CD4-positive, alpha-beta T cell treated with Interleukin-1 beta for 1 hour (primary cell): ENCODE results near the gene TRPV6.

Source experiments
- DNase-seq, 2 donors: peaks; one replicate each; pipeline ENCODE4 v3.0.0-alpha.2; 2020 to 2022

Gene TRPV6

DNA sequence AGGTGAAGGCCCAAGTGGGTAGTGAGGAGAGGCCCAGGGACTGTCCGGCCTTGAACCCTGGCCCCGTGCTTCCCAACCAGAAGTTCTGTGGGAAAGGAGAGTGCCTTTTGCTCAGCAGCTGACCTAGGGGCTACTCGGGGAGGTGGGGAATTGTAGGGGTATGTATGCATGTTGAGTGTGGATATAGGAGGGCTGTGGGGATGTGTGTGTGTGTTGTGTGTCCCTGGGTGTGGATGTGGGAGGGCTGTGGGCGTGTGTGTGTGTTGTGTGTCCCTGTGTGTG lies 18.5 kb downstream of the TRPV6 start:
- no peak for DNase-seq

GRCh38 chr7:142866361-142867096 lies 19.0 kb downstream of the TRPV6 start:
- peak in 1 of 2 donors; percentile 24 for DNase-seq

- no peak for DNase-seq
These were observed 19.8 kb downstream of the TRPV6 start for GRCh38 chr7:142865766-142866165.

DNA sequence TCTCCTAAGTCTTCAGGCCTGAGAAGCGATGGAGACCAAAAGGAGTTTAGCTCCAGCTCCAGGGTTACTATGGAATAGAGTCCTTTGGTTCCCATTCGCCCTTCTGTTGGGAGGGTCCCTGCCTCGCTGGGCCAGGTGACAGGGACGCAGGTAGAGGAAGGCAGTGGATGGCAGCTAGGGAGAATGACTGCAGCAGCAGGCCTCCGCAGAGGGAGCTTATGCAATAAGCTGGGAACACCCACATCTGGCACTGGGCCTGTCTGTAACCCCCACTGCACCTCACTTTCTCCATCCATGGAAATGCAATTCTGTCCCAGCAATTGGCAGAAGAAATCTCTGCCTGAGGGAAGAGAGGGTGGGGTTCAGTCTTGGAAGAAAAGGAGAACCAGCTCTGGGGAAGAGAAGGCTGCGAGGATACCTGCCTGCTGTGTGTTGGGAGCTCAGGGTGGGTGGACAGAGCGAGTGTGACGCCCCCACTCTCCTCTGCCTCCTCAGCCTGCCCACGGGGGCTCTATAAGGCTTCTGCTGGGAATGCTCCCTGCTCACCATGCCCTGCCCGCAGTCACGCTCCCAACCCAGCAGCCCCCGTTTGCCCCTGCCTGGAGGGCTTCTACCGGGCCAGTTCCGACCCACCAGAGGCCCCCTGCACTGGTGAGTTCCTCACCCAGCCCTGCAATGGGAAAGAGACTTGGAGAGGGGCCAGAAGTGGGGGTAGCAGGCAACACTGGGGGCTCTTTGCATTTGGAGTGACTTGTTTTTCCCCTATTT lies 20.4 kb downstream of the TRPV6 start:
- no peak for DNase-seq

GRCh38 chr7:142863891-142864685 lies 21.5 kb downstream of the TRPV6 start:
- DNase-seq, result no peak

DNA sequence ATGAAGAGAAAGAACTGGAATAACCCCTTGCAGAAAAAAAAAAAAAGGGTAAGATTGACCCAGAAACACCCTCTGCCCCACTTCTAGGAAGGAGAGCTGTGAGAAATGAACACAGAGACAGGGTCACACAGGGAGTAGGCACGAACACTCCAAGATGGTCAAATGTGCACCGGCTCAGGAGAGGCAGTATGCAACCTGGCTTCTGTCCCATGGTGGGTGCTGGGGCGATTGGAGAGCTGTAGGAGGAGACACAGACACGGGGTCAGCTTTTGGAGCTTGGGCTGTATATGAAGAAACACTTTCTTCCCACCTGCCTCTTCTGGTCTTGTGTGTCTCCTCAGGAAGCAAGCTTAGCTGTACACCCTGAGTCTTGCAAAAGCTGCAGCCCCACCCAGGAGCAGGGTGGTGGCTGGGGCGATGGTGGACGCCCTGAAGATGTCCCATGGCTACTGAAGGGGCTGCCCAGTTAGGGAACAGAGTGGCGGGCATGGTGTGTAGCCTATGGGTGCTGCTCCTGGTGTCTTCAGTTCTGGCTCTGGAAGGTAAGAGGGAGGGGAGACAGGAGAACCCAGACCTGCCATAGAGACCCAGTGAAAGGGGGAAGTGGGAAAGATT lies 22.7 kb downstream of the TRPV6 start:
- no peak for DNase-seq

DNA sequence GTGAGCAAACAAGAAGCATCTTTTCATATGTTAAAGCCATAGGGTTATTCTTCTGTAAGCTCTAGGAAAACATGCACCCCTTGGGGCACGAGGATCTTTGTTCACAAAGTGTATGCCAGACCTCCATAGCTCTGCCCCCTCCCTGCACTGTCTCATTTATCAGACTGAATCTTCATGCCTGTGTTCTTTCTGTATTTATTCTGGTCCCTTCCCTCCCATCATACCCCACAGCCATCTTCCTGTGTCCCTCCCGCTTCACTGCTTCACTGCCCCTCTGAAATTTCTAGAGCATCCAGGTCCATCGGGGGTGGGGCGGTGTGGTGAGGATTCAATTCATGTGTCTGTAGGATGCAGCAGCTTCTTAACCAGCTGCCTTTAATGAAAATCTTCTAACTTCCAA lies 23.2 kb downstream of the TRPV6 start:
- DNase-seq, result no peak

DNA sequence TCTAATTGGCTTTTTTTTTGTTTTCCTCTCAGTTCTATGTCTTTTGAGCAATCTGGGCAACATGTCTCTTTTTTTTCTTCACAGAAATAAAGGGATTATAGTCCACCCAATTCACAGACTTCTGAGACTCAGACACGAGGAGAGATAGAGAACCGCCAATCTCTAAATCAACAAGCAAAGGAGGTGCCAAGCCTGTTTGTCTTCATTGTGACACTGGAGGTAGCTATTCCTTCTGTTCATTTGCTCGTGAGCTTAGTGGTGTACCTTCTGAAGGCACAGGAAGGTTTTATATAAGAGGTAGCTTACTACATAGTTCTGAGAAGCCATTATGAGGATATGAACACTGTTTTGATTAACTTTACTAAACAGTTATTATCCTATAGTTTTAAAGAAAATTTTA lies 24.6 kb downstream of the TRPV6 start:
- DNase-seq, result no peak

GRCh38 chr7:142859829-142860228 lies 25.7 kb downstream of the TRPV6 start:
- no peak for DNase-seq

- no peak for DNase-seq
These were observed 26.1 kb downstream of the TRPV6 start for GRCh38 chr7:142859411-142859810.

- DNase-seq, result no peak
These were observed 27.9 kb downstream of the TRPV6 start for GRCh38 chr7:142857625-142858024.

DNA sequence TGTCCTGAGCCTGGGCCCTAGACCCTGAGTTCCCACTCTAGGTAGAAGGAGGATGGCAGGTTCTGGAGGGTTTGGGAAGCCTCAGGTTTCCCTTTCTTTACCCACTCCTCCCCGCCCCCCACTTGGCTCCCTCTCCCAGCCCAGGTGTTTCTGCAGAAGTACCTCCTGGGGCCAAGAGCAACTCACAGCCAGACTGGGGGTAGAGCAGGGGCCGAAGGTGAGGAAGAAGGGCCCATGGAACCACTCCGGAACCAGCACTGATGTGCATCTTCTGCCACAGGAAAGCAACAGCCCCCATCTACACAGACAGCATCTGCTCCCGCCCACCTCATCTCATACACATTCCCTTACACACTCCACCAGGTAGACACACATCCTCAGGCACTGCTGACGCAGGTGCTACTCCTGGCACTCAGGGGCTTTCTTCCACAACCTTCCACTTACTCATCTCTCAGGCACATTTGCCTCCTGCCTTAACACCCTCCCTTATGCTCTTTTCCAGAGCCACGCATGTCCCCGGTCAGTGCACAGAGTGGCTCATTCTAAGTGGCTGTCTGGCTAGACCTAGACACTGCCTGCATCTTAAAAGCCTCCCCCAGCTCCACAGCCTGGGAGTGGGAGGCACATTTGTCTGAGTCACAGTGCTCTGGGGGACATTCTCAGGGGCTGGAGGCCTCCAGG lies 28.8 kb downstream of the TRPV6 start:
- DNase-seq, result no peak

DNA sequence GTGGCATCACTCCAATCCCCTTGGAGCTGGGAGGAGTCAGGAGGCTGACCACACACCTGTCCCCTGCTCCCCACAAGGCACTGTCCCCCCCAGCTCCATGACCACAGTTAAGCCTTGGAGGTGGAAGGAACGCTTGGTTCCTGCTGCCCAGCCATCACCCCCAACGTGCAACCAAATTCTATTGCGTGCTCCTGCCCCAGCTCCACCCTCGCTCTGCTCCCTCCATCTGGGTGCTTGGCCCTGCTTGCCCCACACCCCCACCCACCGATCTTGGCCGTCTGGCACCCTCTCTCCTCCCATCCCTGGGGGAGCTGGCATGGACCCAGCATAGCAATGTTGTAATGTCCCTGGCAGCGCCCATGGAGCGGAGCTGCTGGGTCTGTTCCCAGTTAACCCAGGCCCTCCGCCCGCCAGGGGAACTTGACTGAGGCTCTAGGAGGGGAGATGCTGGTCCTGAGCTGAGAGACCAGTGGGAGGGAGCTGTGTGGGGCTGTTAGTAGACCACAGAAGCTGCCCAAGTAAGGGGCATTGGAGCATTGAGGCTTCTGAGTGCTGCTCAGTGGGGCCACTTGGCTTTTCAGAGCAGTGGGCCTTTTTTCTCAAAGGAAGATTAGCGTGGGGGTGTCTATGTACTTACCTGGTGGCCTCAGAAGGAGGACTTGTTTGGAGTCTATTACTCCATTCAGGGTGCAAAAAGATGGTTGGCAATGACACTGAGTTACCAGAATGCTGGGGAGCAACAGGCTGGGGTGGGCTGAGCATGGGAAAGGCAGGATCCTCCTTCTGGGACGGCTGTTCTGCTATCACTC lies 29.6 kb downstream of the TRPV6 start:
- DNase-seq, result no peak

DNA sequence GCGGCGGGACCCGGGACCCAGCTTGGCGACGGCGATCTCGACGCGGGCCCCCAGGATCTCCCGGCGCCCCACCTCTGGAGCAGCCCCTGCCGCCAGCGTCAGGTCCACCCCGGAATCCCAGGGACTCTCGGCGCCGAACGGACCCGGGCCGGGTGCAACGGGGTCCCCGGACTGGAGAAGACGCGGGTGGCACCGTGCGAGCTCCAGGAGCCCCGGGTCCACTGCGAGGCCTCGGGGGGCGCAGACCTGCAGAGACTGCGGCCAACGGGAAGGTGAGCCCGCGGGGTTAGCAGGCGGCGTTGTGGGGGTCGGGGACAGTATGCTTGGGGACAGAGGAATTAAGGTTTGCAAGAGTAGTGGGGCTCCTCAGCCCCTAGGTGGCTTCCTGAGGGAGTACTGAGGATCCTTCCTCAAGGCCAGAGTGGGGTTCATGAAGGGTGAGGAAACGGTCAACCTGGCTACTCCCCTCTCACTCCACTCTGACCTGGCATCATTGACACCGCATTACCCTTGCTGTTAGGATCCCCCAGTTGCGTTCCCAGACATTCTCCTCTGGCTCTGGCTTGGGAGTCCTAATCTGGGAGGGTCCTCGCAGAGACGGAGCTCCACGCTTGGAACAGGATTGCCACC lies 30.3 kb downstream of the TRPV6 start:
- no peak for DNase-seq

DNA sequence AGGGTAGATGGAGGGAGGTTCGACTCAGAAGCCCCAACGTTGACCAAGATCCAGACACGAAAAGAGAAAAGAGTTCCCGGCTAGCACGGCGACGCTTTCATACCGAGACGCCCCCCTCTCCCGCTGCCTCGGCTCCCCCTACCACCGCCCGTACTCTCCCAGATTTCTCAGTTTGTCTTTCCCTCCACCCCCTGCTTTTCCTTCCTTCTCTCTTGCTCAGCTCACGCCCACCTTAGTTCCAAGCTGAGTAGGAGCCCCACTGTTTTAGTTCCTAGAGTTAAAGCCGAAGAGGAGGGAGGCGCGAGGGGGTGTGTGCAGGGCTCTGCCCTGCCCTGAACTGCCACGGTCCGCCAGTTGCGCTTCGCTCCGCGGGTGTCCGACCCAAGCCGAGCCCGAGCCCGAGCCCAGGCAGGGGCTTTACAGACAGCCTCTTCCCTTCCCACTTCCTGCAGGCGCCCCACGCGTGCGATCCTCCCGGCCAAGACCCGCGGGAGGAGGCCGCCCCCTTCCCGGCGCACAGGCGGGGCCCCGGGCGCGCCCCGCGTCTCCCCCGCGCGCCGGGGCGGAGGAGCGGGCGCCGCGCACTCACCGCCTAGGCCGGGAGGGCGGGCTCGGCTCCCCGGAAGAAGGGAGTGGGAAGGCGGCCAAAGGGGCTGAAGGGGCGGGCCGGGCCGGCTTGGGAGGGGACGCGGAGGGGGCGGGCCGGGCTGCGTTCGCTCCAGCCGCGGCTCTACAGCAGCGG lies 31.0 kb downstream of the TRPV6 start, which contains the start of gene EPHB6:
Gene EPHB6 (plus strand): TSS at position 705 of the 742 bp plus-strand sequence. CDS start 8,152 bp downstream, outside the sequence.
- DNase-seq, result peak; percentile 53 to 63

GRCh38 chr7:142853739-142854371 lies 31.7 kb downstream of the TRPV6 start:
- peak; percentile 68 to 74 for DNase-seq

DNA sequence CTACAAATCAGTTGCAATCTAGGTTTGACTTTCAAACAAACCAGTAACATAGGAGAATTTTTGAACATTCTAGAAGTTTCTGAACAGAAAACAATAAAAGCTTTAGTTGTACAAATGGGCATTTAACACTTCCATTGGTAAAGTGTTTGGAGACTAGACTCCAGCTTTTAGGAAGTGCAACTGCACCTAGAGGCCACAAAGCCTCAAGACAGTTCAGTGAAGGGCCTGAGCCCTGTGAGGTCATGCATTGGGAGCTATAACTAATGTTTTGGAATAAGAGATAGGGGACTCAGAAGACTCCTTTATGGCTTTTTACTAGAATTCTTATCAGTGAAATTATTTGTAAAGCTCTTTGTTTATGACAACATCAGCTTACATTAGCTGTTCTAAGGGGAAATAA lies 33.6 kb downstream of the TRPV6 start:
- DNase-seq, result no peak

GRCh38 chr7:142851269-142851668 lies 34.3 kb downstream of the TRPV6 start:
- DNase-seq, result no peak

GRCh38 chr7:142847353-142847752 lies 38.2 kb downstream of the TRPV6 start:
- no peak for DNase-seq

DNA sequence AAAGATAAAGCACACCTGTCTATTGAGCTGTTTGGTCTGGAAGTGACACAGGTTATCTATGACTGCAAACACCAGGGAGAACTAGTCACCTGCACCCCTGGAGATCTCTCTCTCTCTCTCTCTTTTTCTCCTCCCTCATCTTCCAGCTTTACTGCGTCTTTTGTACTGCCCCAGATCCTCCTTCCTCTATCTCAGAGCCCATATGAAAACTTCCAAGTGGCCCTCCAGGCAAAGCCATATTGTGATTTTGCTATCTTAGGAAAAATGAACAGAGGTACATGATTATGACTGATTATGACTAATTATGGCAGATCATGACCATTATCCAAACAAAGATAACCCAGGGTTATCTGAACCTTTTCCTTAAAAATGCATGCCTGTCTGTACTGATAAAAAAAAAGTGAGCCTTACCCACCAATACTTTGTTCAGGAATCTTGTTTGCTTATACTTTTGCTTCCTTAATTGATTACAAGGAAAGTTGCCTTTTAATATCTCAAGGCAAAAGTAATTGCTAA lies 43.2 kb downstream of the TRPV6 start:
- DNase-seq, result no peak
